Memory B cell (primary cell): ENCODE results near the gene GORAB.

ENCODE experiments used
- ATAC-seq: fragments of 150-1000 bp; cut with Tn5 transposase; 2 replicates; pipeline ENCODE4 v1.10.0; 2021; ENCODE audit warnings: low read depth, mild to moderate bottlenecking, moderate library complexity
- DNase-seq, 2 donors: peaks; one replicate each; pipeline ENCODE4 v3.0.0; 2022; ENCODE audit warnings: low spot score in 2 of 2
- H3K27ac Mint-ChIP-seq: one replicate; pipeline ENCODE4 v1.8.0; 2022; ENCODE audit warnings: mild to moderate bottlenecking, moderate library complexity, mixed read lengths
- H3K27me3 Mint-ChIP-seq: one replicate; pipeline ENCODE4 v1.8.0; 2022; ENCODE audit warnings: mixed read lengths
- H3K36me3 Mint-ChIP-seq: one replicate; pipeline ENCODE4 v1.8.0; 2022; ENCODE audit warnings: mild to moderate bottlenecking, mixed read lengths
- H3K4me1 Mint-ChIP-seq: one replicate; pipeline ENCODE4 v1.8.0; 2022; ENCODE audit warnings: mixed read lengths
- H3K4me3 Mint-ChIP-seq: one replicate; pipeline ENCODE4 v1.8.0; 2022; ENCODE audit warnings: mild to moderate bottlenecking, moderate library complexity, mixed read lengths
- H3K9me3 Mint-ChIP-seq: one replicate; pipeline ENCODE4 v1.8.0; 2022; ENCODE audit warnings: mixed read lengths

Gene GORAB

DNA sequence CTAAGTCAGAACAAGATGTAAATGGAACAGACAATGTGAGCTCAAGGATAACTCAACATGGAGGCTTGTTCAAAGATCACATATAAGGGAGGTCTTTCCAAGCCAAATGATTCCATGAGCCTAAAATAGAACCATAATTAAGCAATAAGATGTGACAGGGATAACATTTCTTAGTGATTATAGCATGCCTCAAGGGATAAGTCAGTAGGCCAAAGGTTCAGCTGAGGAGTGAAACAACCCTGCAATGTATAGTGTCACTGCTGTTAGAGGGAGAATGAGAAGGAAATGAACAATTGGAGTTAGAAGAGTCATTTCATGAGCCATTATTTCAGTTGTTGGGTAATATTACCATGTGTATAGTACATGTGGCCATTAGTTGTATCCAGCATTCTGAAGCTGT is 25.0 kb downstream of the GORAB start:
- DNase-seq (no peak), ATAC-seq (no peak)
- Mint-ChIP-seq H3K27ac (no peak overlapping the region), H3K4me1 (no peaks in the 10 kb centered on the region), H3K27me3 (no peaks in the 10 kb centered on the region), H3K4me3 (no peak overlapping the region), H3K9me3 (peaks cover 8% of the 10 kb centered on the region), H3K36me3 (peaks cover 15% of the 10 kb centered on the region)

DNA sequence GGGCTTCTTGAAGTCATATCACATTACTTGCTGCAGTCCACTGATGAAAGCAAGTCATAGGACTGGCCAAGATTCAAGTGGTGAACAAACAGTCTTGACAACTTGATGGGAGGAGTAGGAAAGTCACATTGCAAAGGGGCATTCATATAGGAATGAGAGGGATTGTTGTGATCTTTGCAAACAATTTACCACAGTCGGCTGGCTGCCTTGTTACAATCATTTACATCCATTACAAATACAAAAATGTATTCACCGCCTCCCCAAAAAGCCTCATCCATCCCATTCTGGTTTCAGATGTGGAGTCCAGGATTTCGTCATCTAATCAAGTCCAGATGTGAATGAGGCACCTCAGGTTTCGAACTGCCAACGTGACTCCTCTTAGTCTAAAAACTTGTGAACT is 26.8 kb downstream of the GORAB start:
- H3K27ac Mint-ChIP-seq: no peak overlapping the region
- H3K9me3 Mint-ChIP-seq: peaks cover 8% of the 10 kb centered on the region
- H3K4me3 Mint-ChIP-seq: no peak overlapping the region
- no peaks in the 10 kb centered on the region for H3K4me1 Mint-ChIP-seq
- H3K36me3 Mint-ChIP-seq: peaks cover 6% of the 10 kb centered on the region
- no peaks in the 10 kb centered on the region for H3K27me3 Mint-ChIP-seq
- DNase-seq: no peak
- no peak for ATAC-seq

DNA sequence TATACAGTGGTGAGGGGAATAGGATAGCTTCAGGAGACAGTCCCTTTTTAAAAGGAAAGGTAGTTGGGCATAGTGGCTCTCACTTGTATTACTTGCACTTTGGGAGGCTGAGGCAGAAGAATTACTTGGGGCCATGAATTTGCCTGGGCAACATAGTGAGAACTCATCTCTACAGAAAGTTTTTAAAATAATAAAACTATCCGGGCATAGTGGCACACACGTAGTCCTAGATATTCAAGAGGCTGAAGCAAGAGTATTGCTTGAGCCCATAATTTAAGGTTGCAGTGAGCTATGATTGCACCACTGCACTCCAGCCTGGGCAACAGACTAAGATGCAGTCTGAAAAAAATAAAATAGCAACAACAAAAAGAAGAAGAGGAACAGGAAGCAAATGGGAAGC is 27.2 kb downstream of the GORAB start:
- DNase-seq (no peak), ATAC-seq (no peak)
- peaks cover 8% of the 10 kb centered on the region for H3K9me3 Mint-ChIP-seq
- H3K4me3 Mint-ChIP-seq: no peak overlapping the region
- H3K27ac Mint-ChIP-seq: no peak overlapping the region
- no peaks in the 10 kb centered on the region for H3K4me1 Mint-ChIP-seq
- peaks cover 6% of the 10 kb centered on the region for H3K36me3 Mint-ChIP-seq
- peaks cover 1% of the 10 kb centered on the region for H3K27me3 Mint-ChIP-seq

DNA sequence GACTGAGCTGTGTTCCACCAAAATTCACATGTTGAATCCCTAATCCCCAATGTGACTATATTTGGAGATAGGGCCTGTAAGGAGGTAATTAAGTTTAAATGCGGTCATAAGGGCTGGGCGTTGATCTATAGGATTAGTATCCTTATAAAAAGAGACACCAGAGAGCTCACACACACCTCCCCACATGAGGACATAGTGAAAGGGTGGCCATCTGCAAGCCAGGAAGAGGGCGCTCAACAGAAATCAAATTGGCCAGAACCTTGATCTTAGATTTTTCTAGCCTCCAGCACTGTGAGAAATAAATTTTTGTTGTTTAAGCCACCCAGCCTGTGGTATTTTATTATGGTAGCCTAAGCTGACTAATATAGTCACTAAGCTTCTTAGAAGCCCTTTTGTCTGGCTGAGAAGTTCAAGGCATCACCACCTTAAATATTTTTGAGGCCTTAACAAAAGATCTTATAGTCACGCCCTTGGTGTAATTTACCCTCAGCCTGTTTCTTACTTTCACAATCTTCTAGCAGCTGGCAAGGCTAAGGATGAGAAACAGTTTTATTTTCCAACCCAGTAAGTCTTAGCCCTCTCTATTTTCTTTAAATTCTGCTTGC is 28.8 kb downstream of the GORAB start:
- no peak for DNase-seq

DNA sequence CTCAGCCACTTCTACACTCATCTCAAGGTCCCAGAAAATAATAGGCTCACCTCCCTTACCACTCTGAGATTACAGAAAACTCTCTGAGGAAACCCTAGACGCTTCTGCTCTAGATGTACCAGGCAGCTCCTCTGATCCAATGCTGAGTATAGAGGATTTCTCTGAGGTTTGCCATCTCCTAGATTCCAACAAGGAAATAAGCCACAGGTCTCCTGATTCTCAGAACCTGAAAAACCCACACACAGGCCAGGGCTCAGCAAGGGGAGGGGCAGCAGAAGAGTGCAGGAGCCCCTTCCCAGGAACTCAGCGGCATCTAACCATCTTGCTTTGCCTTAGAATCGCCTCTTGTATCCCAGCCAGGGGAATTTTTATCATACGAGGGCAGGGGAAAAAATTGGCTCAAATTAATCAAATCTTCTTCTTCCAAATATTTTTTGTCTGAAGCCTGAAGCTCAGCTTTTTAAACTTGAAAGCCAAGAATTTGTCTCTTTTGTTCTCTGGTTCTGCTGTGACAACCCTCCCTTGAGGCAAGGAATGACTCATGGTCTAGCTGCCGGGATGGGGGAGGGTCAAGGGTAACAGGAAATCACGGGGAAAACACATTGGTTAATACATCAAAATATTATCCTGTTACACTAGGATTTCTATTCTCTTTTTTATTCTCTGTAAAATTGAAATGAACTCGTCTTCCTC is 30.8 kb downstream of the GORAB start:
- Mint-ChIP-seq H3K27ac (no peak overlapping the region), H3K9me3 (peaks cover 8% of the 10 kb centered on the region), H3K36me3 (peaks cover 2% of the 10 kb centered on the region), H3K4me1 (no peaks in the 10 kb centered on the region), H3K27me3 (peaks cover 5% of the 10 kb centered on the region), H3K4me3 (no peak overlapping the region)
- DNase-seq (no peak), ATAC-seq (no peak)

More for the DNA sequence above, 28.8 kb downstream of the GORAB start:
- Mint-ChIP-seq H3K4me3 (no peak overlapping the region), H3K27me3 (peaks cover 3% of the 10 kb centered on the region), H3K9me3 (peaks cover 8% of the 10 kb centered on the region), H3K27ac (no peak overlapping the region), H3K36me3 (peaks cover 2% of the 10 kb centered on the region), H3K4me1 (no peaks in the 10 kb centered on the region)
- ATAC-seq: no peak

DNA sequence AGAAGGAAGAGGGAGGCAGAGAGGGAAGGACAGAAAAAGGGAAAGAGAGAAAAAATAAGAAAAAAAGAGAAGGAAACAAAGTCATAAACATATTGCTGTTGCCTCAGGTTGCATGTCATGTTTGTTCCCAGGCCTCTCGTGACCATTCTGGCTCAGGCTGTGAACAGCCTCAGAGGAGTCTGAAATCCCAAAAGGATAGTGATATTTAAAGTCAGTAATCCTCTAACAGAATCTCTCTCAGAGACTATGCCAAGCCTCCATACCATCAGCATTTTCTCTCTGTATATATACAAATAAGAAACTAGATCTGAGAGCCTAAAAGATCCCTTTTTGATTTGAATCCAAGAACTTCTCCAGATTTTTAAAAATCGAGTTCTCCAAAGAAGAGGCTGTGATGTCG is 35.2 kb downstream of the GORAB start:
- Mint-ChIP-seq H3K36me3 (no peaks in the 10 kb centered on the region), H3K27me3 (peaks cover 7% of the 10 kb centered on the region), H3K9me3 (peaks cover 8% of the 10 kb centered on the region), H3K4me3 (no peak overlapping the region), H3K4me1 (no peaks in the 10 kb centered on the region), H3K27ac (no peak overlapping the region)
- DNase-seq (no peak), ATAC-seq (no peak)

DNA sequence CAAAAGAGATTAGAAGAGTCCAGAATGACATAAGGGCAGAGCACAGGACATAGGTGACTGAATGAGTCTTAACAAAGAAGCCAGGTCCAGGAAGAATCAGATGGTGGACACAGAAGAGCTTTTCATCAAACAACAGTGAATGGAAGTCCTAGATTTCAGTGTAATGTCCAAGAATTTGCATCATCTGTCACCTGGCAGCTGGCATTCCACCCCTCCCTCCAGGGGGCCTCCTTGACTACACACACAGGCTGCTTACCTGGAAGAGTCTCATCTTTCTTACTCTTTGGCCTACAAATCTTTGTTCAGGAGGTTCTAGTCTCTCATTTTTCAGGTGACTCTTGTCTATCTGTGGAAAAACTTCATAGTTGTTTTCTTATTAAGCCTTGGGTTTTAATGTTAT is 36.2 kb downstream of the GORAB start:
- H3K36me3 Mint-ChIP-seq: no peaks in the 10 kb centered on the region
- H3K27me3 Mint-ChIP-seq: peaks cover 7% of the 10 kb centered on the region
- peaks cover 10% of the 10 kb centered on the region for H3K9me3 Mint-ChIP-seq
- H3K27ac Mint-ChIP-seq: no peak overlapping the region
- no peak overlapping the region for H3K4me3 Mint-ChIP-seq
- DNase-seq: no peak
- ATAC-seq: no peak
- H3K4me1 Mint-ChIP-seq: no peaks in the 10 kb centered on the region

DNA sequence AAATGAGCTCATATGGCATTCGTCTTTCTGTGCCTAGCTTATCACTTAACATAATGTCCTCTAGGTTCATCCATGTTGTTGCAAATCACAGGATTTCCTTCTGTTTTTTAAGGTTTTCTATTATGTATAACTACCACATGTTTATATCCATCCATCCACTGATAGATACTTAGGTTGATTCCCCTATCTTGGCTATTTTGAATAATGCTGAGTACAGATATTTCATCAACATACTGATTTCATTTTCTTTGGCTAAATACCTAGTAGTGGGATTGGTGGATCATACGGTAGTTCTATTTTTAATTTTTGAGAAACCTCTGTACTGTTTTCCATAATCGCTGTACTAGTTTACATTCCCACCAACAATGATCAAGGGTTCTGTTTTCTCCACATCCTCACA is 45.0 kb downstream of the GORAB start:
- H3K4me3 Mint-ChIP-seq: no peak overlapping the region
- no peak overlapping the region for H3K27ac Mint-ChIP-seq
- no peaks in the 10 kb centered on the region for H3K36me3 Mint-ChIP-seq
- peaks cover 5% of the 10 kb centered on the region for H3K27me3 Mint-ChIP-seq
- no peak for DNase-seq
- no peak for ATAC-seq
- H3K4me1 Mint-ChIP-seq: no peaks in the 10 kb centered on the region
- peaks cover 6% of the 10 kb centered on the region for H3K9me3 Mint-ChIP-seq

DNA sequence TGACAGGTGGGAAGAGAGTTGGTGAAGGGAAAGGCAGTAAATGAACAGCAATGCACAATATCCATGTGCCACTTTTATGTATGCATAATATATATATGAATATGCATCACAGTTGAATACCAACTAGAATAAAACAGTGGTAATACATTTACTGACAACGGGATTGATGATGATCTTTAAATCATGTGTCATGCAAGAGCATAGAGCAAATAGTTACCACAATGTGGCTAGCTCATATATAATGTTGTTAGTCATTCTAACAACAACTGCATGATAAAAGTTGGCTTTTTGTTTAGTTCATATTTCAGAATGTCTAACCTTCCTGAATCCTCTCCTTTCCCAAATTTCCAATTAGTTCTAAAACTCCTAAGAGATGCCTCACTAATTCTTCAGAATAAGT is 46.4 kb downstream of the GORAB start:
- Mint-ChIP-seq H3K27me3 (peaks cover 5% of the 10 kb centered on the region), H3K4me1 (no peaks in the 10 kb centered on the region), H3K36me3 (no peaks in the 10 kb centered on the region), H3K9me3 (peaks cover 2% of the 10 kb centered on the region), H3K4me3 (no peak overlapping the region), H3K27ac (no peak overlapping the region)
- DNase-seq: no peak
- ATAC-seq: no peak

DNA sequence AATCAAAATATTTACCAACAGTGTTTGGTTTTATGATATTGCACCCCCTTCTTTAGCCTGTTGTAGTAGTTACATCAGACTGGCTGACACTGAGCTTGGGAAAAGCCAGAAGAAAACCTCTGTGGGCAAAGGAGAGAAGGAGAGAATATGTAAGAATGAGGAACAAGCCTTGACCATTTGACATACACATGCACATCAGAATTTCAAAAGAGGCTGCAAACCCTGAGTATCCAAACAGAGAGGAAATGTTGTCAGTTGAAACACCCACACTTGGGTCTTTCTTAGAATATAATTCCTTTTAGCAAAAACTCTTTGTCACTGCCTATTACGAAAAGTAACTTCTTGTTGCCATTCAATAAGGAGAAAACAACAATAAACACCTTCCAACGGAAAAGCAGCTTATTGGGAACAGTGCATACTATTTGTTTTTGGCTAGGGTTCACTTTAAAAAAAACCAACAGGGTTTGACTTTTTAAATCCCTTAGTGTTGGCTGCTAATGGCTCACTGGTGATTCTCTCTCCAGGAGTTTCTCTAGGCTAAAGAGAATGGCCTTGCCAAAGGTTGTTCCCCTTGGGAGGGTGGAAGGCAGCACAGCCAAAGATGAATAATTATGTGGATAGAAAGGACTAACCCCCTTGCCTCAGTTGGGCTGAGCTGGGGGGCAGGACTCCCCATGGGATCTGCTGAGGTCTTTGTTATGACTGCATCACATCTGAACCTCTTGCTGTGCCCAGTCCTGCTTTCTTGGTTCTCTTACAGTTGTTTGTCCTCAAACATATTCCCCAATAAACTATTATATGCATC is 48.9 kb downstream of the GORAB start:
- no peak for DNase-seq
- Mint-ChIP-seq H3K4me3 (no peak overlapping the region), H3K27me3 (peaks cover 8% of the 10 kb centered on the region), H3K4me1 (no peaks in the 10 kb centered on the region), H3K9me3 (peaks cover 2% of the 10 kb centered on the region), H3K27ac (no peak overlapping the region), H3K36me3 (no peaks in the 10 kb centered on the region)
- ATAC-seq: no peak

DNA sequence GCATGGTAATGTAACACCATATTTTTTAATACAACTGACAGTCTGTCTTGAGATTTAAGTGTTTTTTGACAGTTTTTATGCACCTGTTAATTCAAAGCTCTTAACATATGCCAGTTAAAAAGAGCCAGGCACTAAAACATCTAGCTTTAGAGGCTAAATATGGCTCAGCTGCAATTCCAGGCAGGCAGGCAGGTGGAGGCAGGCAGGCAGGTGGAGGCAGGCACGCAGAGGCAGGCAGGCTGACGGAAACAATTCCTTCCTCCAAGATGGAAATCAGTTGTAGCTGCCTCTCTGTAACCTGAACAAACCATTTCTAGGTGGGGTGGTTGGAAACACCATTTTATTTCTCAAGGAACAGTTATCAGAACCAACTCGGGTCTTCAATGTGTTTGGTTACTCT is 51.2 kb downstream of the GORAB start:
- H3K4me1 Mint-ChIP-seq: no peaks in the 10 kb centered on the region
- no peaks in the 10 kb centered on the region for H3K36me3 Mint-ChIP-seq
- H3K27me3 Mint-ChIP-seq: peaks cover 8% of the 10 kb centered on the region
- DNase-seq: no peak
- no peak for ATAC-seq
- H3K27ac Mint-ChIP-seq: no peak overlapping the region
- peaks cover 2% of the 10 kb centered on the region for H3K9me3 Mint-ChIP-seq
- H3K4me3 Mint-ChIP-seq: no peak overlapping the region

DNA sequence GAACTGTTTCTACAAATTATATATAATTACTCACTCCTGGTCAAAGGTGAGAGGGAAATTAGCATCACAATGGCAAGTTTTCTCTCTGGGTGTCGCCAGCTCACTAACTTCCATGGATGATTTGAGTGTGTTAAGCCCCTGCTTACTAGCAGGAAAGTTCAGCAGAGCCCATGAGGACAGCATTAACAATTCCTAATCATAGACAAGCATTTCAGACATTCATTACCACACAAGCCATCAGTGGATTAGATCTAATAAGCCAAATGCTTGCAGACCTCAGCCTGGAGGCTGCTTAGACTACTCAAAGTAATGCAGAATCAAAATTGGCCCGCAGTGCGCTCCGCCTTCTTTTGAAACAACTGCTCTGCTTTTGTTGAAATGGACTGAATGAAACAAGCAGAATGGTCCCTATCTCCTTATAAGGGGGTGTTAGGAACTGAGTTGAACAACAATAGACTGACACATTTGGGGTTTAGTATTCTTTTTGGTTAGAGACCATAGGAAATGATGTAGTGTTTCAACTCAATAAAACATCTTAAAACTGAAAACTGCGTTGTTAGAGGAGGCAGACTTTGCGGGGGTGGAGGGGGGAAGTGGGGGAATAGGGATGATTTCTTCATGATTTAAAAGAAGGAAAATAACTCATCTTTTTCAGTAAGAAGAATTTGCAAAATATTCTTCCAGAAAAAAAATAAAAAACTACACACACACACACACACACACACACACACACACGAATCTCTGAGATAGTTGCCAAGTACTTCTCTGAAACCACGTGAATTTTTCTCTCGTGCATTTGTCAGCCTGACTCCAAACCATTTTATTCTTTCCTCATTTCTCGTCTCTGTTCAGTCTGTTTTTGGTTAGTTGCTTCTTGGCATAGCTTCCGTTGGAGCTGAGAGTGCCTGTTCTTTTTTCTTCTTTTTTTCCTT is 54.6 kb downstream of the GORAB start:
- H3K27ac Mint-ChIP-seq: no peak overlapping the region
- no peak for DNase-seq
- ATAC-seq: no peak
- H3K27me3 Mint-ChIP-seq: peaks cover 4% of the 10 kb centered on the region
- H3K36me3 Mint-ChIP-seq: no peaks in the 10 kb centered on the region
- no peak overlapping the region for H3K4me3 Mint-ChIP-seq
- H3K9me3 Mint-ChIP-seq: no peaks in the 10 kb centered on the region
- no peaks in the 10 kb centered on the region for H3K4me1 Mint-ChIP-seq

DNA sequence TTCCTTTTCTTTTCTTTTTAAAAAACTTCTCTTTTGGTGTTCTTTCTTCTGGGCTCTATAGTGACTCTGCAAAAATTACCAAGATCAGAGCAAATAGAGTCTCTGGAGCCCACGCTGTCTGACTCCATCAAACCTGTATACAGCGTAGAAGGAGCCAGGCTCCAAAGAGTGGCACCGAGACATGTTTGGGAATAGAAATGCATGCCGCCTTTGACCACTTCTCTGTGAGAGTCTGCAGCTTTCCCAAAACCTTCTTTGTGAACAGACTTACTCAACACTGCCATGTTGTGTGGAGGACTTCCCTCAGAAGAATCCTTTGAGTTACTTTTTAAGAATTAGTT is 55.3 kb downstream of the GORAB start:
- H3K4me3 Mint-ChIP-seq: no peak overlapping the region
- ATAC-seq (no peak), DNase-seq (no peak)
- H3K36me3 Mint-ChIP-seq: no peaks in the 10 kb centered on the region
- H3K27ac Mint-ChIP-seq: no peak overlapping the region
- no peaks in the 10 kb centered on the region for H3K4me1 Mint-ChIP-seq
- no peaks in the 10 kb centered on the region for H3K9me3 Mint-ChIP-seq
- H3K27me3 Mint-ChIP-seq: peaks cover 4% of the 10 kb centered on the region
